Tibial nerve (tissue), 4 donors: ENCODE measurements around the gene FBXL17. TPM values are rescaled to one million over a fixed set of nuclear protein-coding genes. Genes with fewer than 3 reads are reported as not detected.

Experiments
- DNase-seq, 2 donors: peaks; one replicate each; pipeline ENCODE4 v3.0.0-alpha.2; 2019; ENCODE audit warnings: low spot score in 2 of 2
- H3K27ac ChIP-seq, 4 donors: fragments of 200-600 bp; sonication (generic) in 3 of 4; one replicate each; pipeline ENCODE4 v1.5.1; 2017 to 2019; ENCODE audit warnings: mild to moderate bottlenecking in 1 of 4
- H3K27me3 ChIP-seq, 2 donors: fragments of 200-600 bp; sonication (generic) in 1 of 2; one replicate each; pipeline versions ENCODE4 v1.5.1 to v1.6.0; 2017 to 2019
- H3K36me3 ChIP-seq, 3 donors: fragments of 200-600 bp; sonication (generic); one replicate each; pipeline ENCODE4 v1.5.1; 2018 to 2019
- H3K4me1 ChIP-seq, 4 donors: fragments of 200-600 bp; sonication (generic) in 3 of 4; one replicate each; pipeline ENCODE4 v1.5.1; 2017 to 2019
- H3K4me3 ChIP-seq, 4 donors: fragments of 200-600 bp; sonication (generic) in 3 of 4; one replicate each; pipeline ENCODE4 v1.5.1; 2017 to 2019; ENCODE audit warnings: mild to moderate bottlenecking in 1 of 4, moderate library complexity in 1 of 4
- H3K9me3 ChIP-seq, 4 donors: fragments of 200-600 bp; sonication (generic) in 3 of 4; one replicate each; pipeline ENCODE4 v1.5.1; 2017 to 2019
- EP300 ChIP-seq, 2 donors: sonication (generic); formaldehyde crosslinking; IDR thresholded peaks; one replicate each; pipeline ENCODE4 v1.6.1; 2017; ENCODE audit warnings: antibody characterized with exemption in 2 of 2, mild to moderate bottlenecking in 1 of 2
- POLR2A ChIP-seq, 2 donors: fragments of 450-650 bp; IDR thresholded peaks; one replicate each; pipeline ENCODE4 v1.6.1; 2017; ENCODE audit warnings: antibody characterized with exemption in 2 of 2, mild to moderate bottlenecking in 2 of 2, moderate library complexity in 2 of 2
- WGBS, 2 donors: methylation state at CpG; one replicate each; pipeline ENCODE4 v1.1.5; 2018; 5-methylcytosine and 5-hydroxymethylcytosine counted together
- total RNA-seq, 4 donors: library from RNA; depleted of rRNA; stranded (reverse); fragments of >200 nt; gene quantifications; one replicate each; pipeline ENCODE4 v1.1.0, GENCODE V29; 2016
- TF ChIP-seq, protein P1 (sequence below), 5 experiments: fragments of 200-600 bp in 3 of 5; fragments of 450-650 bp in 2 of 5; sonication (generic) in 3 of 5; IDR thresholded peaks; one replicate each; pipeline ENCODE4 v1.5.1; 2016 to 2019; ENCODE audit warnings: antibody characterized with exemption in 5 of 5, mild to moderate bottlenecking in 3 of 5, moderate library complexity in 2 of 5

The FBXL17 gene
- total RNA-seq, 4 donors from 2014 or later: 16.5 to 19.0 (median 17.6) TPM

DNA sequence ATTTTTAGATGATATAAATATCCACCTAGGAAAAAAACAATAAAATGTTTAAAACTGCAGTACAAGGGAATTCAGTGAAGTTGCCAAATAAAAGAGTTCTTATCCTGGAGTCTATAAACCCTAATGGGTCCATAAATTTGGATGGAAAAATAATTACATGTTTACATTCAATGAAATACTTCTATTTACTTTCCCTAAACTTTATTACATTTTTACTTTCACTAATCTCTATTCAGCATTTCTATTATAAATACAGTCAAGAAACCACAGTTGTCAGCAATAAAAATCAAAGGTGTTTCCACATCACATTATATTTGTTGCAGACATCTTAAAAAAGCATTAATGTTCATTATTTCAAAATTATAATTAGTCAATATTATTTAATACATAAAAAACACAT, 118.6 kb downstream of the FBXL17 start:
- peaks cover 0 to 33% (median 0%) of the 10 kb centered on the region in 4 donors for H3K4me1 ChIP-seq
- no peak overlapping the region for H3K27ac ChIP-seq
- H3K9me3 ChIP-seq: no peaks in the 10 kb centered on the region
- DNase-seq: no peak
- no peaks in the 10 kb centered on the region for H3K27me3 ChIP-seq
- H3K4me3 ChIP-seq: no peak overlapping the region
- TF ChIP-seq, protein P1, sequence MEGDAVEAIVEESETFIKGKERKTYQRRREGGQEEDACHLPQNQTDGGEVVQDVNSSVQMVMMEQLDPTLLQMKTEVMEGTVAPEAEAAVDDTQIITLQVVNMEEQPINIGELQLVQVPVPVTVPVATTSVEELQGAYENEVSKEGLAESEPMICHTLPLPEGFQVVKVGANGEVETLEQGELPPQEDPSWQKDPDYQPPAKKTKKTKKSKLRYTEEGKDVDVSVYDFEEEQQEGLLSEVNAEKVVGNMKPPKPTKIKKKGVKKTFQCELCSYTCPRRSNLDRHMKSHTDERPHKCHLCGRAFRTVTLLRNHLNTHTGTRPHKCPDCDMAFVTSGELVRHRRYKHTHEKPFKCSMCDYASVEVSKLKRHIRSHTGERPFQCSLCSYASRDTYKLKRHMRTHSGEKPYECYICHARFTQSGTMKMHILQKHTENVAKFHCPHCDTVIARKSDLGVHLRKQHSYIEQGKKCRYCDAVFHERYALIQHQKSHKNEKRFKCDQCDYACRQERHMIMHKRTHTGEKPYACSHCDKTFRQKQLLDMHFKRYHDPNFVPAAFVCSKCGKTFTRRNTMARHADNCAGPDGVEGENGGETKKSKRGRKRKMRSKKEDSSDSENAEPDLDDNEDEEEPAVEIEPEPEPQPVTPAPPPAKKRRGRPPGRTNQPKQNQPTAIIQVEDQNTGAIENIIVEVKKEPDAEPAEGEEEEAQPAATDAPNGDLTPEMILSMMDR (IDR thresholded peaks at IDR 0.05): no peak
- no peak for TF ChIP-seq EP300 (IDR thresholded peaks at IDR 0.05)
- TF ChIP-seq POLR2A (IDR thresholded peaks at IDR 0.05): no peak
- H3K36me3 ChIP-seq: no peaks in the 10 kb centered on the region

DNA sequence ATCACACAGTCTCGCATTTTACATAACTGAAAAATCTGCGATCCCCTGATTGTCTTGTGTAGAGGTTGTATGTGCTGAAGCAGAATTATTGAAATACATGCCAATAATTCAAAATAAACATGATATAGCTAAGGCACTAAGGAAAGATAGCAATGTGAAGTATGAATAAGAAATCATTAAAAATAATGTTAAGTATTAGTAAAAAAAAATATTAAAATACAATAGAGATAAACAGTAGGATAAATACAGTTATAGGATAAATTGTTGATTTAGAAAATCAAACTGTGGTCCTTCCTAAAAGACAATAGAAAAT, 121.1 kb downstream of the FBXL17 start:
- H3K27me3 ChIP-seq: no peaks in the 10 kb centered on the region
- no peak overlapping the region for H3K27ac ChIP-seq
- no peak overlapping the region for H3K4me3 ChIP-seq
- no peaks in the 10 kb centered on the region for H3K36me3 ChIP-seq
- no peaks in the 10 kb centered on the region for H3K9me3 ChIP-seq
- H3K4me1 ChIP-seq: peaks cover 0 to 32% (median 0%) of the 10 kb centered on the region in 4 donors
- TF ChIP-seq, protein P1 (IDR thresholded peaks at IDR 0.05): no peak
- TF ChIP-seq EP300 (IDR thresholded peaks at IDR 0.05): no peak
- TF ChIP-seq POLR2A (IDR thresholded peaks at IDR 0.05): no peak
- 14 to 20% methylated on average over 2 of the region's 2 CpGs for WGBS, 2 donors
- DNase-seq: no peak

DNA sequence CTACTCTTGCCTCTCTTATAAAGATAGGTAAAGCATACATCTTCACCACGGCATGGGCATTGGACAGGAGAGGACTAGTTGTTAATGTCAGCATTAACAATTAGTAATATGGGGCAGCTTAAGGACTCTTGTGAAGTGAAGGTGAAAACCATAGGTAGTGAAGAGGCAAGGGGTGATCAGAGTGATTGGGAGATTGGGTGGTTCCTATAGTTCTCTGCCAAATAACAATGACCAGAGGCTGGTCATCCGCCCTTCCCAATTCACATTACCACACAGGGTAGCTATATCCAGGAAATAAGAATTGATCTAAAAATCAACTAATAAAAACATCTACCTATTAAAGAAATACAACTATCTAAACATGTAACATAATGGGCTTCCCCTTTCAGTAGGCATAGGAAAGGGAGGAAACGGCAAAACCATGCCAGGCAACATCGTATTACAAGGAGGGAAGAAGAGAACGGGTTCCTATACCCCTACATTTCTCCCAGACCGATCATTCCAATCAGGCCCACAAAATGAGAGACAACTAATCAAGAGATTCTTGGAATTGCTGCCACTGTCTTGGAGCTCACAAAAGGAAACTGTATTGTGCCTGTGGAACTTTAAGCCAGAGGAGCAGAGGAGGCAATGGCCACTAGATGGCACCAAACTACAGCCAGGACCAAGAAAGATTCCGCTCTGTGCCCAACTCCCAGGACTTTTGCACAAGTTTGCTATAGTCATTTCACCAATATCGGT, 121.6 kb downstream of the FBXL17 start:
- H3K4me3 ChIP-seq: no peak overlapping the region
- 36% methylated on average over 8 of the region's 8 CpGs for WGBS, 2 donors
- no peak overlapping the region for H3K27ac ChIP-seq
- H3K9me3 ChIP-seq: no peaks in the 10 kb centered on the region
- H3K4me1 ChIP-seq: peaks cover 0 to 27% (median 0%) of the 10 kb centered on the region in 4 donors
- H3K27me3 ChIP-seq: no peaks in the 10 kb centered on the region
- TF ChIP-seq, protein P1 (IDR thresholded peaks at IDR 0.05): peak; percentile 70 to 92 (median 90)
- TF ChIP-seq POLR2A (IDR thresholded peaks at IDR 0.05): no peak
- TF ChIP-seq EP300 (IDR thresholded peaks at IDR 0.05): no peak
- H3K36me3 ChIP-seq: no peaks in the 10 kb centered on the region
- DNase-seq: peak; percentile 44 to 82

DNA sequence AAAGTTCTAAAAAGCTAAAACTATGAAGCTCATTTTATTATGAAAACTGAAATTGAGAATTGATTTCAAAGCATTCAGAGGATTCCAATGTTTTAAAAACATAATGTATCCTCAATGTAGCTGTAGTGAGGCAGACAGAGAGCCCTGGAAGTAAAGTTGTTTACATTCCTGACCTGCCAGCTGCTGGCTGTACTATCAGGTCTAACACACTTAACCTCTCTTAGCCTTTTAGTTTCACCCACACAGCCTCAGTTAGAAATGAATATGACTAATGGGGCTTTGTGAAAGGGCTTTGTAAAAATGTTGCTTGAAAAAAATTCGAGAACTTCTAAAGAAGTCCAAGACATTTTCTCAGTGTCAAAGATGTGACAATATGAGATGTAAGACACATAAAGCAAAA, 122.6 kb downstream of the FBXL17 start:
- no peak for DNase-seq
- 25 to 32% methylated on average over 1 of the region's 1 CpG for WGBS, 2 donors
- H3K9me3 ChIP-seq: no peaks in the 10 kb centered on the region
- no peak overlapping the region for H3K27ac ChIP-seq
- H3K36me3 ChIP-seq: no peaks in the 10 kb centered on the region
- H3K4me1 ChIP-seq: peaks cover 0 to 17% (median 0%) of the 10 kb centered on the region in 4 donors
- H3K27me3 ChIP-seq: no peaks in the 10 kb centered on the region
- no peak overlapping the region for H3K4me3 ChIP-seq
- TF ChIP-seq, protein P1 (IDR thresholded peaks at IDR 0.05): no peak
- TF ChIP-seq POLR2A (IDR thresholded peaks at IDR 0.05) (no peak), EP300 (IDR thresholded peaks at IDR 0.05) (no peak)

DNA sequence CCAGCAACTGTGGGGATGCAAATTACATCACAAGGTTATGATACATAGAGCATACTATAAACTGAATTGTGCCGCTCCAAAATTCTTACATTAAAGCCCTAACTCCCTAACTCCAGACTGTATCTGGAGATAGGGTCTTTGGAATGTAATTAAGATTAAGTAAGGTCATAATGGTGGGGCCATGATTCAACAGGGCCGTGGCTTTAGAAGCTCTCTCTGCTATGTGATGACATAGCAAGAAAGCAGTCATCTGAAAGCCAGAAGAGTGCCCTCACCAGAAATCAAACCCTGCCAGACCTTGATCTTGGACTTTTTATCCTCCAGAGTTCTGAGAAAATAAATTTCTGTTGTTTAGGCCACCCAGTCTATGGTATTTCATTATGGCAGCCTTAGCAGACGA, 123.9 kb downstream of the FBXL17 start:
- H3K27me3 ChIP-seq: no peaks in the 10 kb centered on the region
- TF ChIP-seq, protein P1 (IDR thresholded peaks at IDR 0.05): no peak
- no peak for TF ChIP-seq POLR2A (IDR thresholded peaks at IDR 0.05)
- TF ChIP-seq EP300 (IDR thresholded peaks at IDR 0.05): no peak
- H3K27ac ChIP-seq: no peak overlapping the region
- no peaks in the 10 kb centered on the region for H3K9me3 ChIP-seq
- 85 to 98% methylated on average over 3 of the region's 3 CpGs for WGBS, 2 donors
- no peaks in the 10 kb centered on the region for H3K36me3 ChIP-seq
- no peak for DNase-seq
- no peak overlapping the region for H3K4me3 ChIP-seq
- peaks cover 0 to 17% (median 0%) of the 10 kb centered on the region in 4 donors for H3K4me1 ChIP-seq
